Stimulated activated naive CD8-positive, alpha-beta T cell treated with anti-CD3 and anti-CD28 coated beads, Interleukin-15, Interleukin-2, amounts not matched to agents 100 U/mL and 50 U/mL, for 24 hours (primary cell): ENCODE data around the gene ELL.

ENCODE experiments used
- ATAC-seq: fragments of 150-1000 bp; cut with Tn5 transposase; one replicate; pipeline ENCODE4 v1.10.0; 2021
- DNase-seq: peaks from one replicate; pipeline ENCODE4 v3.0.0; 2021

The ELL gene

DNA sequence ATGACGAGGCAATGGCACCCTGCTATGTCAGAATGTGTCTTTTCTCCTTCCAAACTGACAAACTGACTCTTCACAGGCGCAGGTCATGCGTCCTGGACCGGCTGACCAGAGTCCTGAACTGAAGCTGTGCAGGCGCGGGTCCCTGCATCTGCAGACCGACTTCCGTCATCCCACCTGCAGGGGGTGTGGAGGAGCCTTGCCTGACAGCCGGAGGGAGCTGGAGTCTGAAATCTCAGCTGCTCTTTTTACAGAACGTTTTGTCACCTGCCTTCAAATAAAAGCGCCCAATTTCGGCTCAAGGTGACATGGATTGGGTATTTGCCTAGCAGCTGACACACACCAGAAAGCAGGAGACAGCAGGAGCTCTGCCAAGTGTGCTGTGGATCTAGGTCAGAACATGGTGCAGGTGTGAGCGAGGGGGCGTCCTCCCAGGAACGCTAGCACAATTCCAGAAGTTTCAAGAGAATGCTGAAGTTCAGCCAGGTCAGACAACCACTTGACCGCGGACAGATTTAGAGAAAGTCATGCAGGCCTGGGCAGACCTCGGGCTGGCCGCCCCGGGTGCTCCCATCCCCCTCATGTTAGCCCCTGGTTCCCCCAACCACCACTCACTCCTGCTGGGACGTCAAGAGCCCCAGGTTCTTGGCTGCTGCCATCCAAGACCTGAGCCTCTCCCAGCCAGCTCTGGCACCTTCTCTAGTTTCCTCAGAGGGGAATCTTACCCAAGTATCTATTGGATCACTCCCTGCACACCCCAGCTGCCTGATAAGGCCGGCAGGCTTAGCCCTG is 32.8 kb downstream of the ELL start:
- DNase-seq = no peak
- ATAC-seq = no peak

DNA sequence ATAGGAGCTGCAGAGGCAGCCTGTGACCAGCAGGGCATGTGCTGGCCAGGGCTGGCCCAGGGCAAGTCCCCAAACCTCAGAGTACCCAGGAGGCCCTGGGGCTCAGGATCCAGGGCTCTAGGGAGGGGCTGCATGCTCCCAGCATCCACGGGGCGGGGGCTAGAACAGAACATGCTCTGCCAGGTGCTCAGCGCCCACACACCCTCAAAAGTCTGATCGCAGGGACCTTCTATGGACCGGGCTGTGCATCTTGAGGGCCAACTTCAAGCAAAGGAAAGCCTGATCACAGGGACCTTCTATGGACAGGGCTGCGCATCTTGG is 33.5 kb downstream of the ELL start:
- ATAC-seq (peak; percentile 24), DNase-seq (no peak)

DNA sequence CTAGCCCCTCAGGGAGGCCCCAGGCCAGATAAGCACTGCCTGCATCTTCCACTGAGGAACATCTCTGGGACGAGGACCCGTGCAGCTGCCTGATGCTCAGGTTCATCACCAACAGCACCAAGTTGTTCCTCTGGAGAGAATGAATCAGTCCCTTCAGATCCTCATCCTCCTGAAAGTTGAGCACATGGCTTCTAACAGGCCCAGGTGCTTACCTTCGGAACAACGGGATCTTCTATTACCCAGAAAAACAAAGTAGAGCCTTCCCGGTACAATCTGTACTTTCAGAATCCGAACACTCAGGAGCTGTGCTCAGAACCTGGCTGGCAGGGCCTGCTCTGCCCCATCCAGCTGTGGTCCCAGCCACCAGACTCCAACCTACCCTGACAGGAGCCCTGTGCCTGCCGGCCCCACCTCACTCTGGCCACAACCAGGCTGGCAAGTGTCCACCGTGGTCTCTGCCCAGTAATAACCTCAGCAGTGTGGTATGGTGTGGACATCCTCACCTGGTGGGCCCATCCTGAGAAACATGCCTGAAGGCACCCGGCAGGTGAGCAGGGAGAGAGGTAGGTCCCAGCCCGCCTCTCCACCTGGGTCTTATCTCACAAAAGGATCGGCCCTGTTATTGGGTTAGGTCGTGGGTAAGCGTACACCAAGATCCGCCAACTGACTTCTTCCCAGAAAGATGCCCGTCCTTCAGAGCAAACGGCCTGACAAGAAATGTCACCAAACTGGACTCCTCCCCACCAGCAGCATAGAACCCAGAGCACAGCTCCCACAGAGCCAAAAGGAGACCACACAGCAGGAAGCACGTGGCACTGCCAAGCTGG is 34.1 kb downstream of the ELL start:
- ATAC-seq (no peak), DNase-seq (no peak)

DNA sequence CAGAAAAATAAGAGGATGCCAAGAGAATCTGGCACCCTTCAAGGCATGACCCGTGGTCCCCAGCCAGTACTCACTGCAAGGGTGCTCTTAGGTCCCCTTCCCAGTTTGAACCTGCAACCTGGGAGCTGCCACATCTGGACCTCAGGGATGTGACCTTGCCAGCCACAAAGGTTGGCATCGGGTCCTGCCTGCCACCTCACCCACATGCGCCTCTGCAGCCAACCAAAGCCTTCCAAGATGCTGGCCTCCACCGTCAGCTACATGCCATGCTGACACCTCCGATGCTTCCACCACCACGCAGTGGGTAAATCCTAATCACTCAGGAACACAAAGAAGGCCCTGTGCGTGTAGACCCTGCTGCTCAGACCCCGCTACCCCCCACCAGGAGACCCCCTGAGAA is 35.1 kb downstream of the ELL start:
- no peak for ATAC-seq
- no peak for DNase-seq

DNA sequence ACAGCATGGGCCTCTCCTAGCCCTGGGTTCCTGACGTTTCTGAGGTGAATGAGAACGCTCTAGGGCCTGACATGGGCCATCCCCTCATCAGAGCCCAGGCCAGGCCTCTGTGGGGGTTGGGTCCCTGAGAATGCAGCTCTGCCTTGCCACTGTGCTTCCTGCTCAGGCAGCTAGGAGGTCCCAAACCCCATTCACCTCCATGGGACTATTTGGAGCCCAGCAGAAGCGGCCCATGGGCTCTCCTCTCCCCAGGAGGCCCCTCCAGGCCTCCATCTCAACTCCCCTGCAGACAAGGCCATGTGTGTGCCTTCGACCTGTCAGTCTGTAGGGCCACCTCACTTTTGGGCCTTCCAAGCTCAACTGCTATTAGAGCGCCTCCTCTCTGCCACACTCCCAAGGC is 36.9 kb downstream of the ELL start:
- ATAC-seq = no peak
- DNase-seq = no peak

DNA sequence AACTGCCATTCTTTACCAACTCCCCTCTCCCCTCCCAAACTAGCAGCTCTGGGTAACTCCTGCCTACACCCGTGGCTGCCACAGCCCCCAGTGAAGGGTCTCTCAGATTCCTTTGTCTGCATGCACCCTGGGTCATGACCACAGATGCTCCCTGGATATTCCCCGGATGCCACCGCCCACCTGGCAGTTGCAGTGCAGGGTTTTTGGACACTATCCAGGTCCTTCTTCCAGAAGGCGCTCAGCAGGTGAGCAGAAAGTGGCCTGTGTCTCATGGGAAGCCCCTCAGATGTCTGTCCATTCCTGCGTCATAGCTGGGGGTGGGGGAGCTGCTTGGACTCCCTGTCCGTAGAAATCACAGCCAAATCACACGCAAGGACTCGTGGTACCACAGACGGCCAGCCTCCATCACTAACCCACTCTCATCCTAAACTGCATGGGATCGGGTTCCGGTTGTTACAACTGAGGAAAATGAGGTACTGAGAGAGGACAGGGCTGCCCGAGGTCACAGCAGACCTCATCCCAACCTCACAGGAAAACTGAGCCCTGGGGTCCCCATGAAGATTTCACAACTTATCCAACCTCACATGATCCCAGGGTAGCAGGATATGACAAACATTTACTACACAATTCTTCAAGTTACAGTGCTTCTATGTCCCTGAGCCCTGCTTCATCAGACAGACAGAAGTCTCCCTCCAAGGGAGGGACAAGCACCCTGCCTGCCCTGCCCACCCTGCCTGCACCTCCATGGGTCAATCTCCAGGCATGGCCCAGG is 38.6 kb downstream of the ELL start:
- ATAC-seq (no peak), DNase-seq (no peak)

DNA sequence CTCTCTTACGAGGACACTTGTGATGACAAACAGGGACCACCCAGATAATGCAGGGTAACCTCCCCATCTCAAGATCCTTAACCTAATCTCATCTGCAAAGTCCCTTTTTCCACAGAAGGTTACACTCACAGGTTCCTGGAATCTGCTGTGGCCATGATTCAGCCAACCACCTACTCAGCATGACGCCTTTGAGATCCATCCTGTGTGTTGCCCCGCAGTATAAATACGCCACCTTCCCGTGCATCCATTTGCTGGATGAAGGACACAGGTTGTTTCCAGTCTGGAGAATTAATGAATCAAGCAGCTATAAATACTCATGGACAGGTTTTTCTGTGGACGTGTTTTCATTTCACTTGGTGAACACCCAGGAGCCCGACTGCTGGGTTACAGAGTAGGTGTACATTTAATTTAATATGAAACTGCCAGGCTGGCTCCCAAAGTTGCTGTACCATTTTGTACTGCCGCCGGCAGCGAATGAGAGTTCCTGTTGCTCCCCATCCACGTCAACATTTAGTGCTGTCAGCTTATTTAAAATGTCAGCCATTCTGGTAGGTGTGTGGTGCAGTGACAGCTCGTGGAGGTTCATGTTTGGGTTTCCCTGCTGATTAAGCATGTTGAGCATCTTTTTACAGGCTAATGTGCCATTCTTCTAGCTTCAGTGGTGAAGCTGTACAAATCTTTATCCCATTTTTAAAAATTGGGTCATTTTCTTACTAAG is 40.2 kb downstream of the ELL start:
- ATAC-seq (peak; percentile 40), DNase-seq (peak; percentile 48)

DNA sequence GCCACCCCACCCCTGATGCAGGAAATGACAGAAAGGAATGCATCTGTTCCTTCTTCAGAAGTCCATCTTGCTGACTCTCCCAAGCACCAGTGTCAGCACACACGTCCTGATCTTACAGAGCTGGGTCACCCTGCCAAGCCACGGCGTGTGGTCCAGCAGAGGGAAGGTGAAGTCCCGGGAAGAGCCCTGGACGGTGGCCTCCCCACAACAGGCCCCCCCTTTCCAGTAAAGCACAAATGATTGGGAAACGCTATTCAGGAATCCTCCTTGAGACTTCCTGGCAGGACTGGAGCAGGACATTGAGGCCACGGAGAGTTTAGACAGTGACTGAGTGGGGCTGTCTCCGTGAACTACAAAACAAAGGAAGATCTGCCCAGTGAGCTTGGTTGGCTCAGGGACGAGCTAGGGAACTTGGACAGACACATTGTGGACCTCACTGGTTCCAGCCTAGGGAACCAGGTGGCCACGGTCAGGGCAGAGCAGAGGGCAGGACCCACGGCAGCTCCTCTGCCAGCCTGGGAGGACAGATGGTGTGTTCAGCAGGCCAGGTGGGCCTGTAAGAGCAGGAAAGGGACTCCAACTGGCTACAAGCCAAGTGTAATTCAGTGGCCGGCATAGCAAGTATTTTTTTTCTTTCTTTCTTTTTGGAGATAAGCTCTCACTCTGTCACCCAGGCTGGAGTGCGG is 41.7 kb downstream of the ELL start:
- no peak for ATAC-seq

DNA sequence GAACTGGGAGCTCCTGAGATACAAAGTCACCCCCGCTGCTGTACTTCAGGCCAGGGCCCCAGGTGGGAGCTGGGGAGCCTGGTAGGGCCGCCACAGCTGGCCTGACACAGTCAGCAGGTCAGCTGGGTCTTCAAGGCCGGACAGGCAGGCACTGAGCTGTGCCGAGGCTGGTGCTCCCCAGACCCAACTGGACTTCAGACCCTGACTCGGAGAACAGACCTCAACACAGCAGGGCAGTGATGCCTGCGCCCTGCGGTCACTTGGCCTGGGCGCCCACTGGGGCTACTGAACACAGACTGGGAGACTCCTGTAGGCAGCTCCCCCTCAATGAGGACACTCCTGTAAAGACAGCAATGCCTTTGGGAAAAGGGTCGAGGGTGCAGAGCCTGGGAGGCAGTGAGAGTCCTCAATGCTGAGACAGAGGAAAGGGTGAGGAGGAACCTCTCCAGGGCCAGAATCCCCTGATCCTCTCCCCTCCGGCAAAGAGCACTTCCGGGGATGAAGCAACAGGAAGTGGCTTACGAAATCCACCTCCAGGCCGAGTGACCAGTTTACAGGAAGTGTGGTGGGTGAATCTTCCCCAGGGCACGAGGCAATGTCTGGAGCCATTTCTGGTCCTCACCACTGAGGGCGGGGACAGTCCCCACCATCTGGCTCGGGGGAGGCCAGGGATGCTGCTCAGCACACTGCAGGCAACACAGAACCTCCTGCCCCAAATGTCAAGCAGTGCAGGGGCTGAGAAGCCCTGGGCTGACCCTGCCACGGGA is 43.1 kb downstream of the ELL start:
- peak; percentile 96 for ATAC-seq
- DNase-seq = peak; percentile 86

More for the DNA sequence above, 41.7 kb downstream of the ELL start:
- no peak for DNase-seq

DNA sequence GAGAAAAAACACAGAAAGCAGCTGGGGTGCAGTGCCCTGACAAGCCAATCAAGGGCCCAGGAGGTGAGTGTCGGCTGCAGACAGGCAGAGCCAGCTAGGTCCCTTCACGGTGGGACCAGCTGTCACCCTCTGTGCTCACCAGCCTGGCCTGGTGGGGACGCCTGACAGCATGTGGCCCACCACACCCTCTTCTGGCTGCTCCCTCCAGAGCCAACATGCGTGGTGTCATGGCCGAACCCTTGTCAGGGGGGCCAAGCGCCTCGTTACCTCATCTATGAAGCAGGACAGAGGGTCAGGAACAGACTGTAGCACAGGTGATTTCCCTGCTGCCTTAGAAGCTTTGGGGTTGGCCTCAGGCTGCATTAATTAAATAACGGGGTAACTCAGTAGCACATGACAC is 43.9 kb downstream of the ELL start:
- ATAC-seq (no peak), DNase-seq (no peak)

DNA sequence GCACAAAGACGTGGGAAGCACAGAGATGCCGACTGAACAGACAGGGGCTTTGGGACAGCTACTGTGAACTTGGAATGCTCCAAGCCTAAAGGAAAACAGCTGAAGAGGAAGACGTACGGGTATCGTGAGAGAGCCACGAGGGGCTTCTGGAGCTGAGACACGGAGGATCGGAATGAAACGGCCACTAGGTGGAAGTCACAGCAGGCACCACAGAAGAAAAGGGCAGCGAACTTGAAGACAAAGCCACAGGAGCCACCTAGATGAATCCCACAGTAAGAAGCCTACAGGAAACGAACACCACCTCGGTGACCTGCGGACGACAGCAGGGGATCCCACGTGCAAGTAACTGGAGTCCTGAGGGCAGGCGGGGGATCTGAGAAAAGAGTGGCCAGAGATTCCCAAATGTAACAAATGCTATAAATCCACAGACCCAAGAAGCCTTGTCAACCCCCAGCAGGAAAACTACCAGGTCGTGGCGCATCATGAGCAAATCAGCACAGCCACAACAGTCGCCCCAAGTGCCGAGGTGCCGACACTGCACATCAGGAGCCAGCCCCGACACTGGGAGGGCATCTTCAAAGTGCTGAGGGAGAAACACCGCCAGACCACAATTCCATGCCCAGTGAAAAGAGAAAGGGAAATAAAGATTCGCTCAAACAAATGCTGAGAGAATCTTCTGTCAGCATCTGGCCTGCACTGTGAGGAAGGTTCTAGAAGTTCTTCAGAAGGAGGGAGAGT is 44.7 kb downstream of the ELL start:
- no peak for DNase-seq
- no peak for ATAC-seq

DNA sequence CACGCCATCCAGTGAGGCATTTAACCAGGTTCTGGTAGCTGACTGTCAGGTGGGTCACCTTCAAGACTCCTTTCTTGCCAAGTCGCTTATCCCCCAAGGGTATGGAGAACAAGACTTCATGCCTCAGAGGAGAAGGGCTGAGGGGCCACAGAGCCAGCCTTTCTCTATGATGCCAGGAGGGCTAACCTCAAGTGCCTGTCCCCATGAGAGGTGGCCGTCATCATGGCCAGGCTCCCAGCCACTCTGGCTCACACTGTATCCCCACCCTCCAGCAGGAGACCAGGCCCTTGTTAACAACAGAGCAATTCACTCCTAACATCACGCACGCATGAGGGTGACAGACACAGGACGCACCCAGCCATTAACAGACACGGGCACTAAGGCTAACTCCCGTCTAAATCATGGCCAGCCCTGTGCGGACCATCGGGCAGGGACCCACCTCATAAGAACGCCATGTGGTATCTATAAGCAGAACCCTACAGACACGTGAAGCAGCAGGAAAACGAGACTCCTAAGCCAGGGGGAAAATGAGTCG is 45.3 kb downstream of the ELL start:
- no peak for DNase-seq
- no peak for ATAC-seq

DNA sequence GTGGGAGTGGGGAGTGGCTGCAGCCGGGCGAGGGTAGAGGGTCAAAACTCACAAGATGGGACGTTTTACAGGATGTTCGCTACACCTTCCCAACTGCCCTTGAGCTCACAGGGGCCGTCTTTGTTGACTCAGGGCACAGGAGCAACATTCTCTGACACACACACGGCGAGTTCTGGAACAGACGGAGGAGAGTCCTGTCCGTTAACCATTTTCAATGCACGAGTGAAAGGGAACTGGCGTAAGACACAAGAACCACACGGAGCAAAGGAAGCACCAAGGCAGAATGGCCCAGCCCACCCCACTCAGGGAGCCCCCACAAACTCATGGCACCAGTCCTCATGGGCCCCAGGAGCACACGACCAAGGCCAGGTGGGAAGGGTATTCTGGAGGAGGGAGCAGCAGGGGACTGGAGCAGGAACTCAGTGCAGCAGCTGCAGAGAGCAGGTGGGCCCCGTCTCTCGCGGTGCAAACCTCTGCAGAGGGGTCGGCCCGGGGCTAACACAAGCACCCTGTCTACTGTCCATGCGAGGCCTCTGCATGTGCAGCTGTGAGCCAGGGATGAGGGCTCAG is 46.0 kb downstream of the ELL start:
- no peak for ATAC-seq
- no peak for DNase-seq

DNA sequence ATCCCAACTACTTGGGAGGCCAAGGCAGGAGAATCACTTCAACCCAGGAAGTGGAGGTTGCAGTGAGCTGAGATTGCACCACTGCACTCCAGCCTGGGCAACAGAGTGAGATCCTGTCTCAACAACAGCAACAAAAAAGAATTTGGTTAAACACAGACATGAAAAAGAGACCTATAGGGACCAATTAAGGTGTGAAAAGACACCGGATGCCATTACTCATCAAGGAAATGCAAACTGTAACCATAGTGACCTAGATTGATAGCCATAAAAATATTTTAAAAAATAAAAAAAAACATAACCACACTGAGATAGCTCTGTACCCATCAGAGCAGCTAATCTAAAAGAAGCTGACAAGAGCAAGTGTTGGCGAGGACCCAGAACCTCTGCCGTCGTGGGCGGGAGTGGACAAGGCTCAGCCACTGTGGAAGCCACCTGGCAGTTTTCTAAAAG is 46.8 kb downstream of the ELL start:
- DNase-seq (no peak), ATAC-seq (peak; percentile 6)

DNA sequence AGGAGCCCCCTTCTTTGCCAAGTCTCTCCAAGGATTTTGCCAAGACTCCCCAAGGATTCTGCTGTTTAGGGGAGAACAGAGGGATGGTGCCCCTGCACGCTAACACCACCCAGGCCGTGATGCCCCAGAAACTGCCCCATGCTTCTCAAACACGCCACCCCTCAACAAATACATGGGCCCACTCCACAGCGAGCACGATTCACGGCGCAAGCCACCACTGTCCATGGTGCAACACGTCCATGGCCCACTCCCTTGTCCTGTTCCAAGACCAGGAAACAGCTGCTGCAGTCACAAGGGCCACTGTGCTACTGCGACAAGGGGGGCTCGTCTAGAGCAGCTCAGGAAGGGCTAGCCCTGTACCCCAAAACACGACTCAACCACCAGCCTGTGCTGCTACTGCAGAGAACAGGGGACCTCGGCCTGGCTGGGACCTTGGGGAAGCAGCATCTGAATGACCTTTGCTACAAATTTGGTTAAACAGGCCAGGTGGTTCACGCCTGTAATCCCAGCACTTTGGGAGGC is 47.4 kb downstream of the ELL start:
- ATAC-seq (no peak), DNase-seq (no peak)

DNA sequence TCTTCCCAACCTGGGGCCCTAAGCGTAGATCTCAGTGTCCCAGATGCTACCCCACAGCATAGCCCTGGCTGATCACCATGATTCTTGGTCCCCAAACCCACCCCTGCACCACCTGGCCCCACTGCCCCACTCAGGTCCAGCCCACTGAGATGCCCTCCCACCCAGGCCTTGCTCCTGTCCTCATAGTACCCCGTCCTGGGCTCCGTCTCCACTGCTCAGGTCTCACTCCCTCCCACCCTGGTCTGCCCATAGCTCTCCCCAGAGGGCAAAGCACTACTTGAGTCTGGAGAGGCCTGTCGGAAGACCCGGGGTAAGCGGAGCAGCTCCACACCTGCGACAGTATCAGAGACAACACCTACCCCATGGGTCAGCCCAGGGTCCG is 48.2 kb downstream of the ELL start:
- no peak for DNase-seq
- ATAC-seq = no peak

DNA sequence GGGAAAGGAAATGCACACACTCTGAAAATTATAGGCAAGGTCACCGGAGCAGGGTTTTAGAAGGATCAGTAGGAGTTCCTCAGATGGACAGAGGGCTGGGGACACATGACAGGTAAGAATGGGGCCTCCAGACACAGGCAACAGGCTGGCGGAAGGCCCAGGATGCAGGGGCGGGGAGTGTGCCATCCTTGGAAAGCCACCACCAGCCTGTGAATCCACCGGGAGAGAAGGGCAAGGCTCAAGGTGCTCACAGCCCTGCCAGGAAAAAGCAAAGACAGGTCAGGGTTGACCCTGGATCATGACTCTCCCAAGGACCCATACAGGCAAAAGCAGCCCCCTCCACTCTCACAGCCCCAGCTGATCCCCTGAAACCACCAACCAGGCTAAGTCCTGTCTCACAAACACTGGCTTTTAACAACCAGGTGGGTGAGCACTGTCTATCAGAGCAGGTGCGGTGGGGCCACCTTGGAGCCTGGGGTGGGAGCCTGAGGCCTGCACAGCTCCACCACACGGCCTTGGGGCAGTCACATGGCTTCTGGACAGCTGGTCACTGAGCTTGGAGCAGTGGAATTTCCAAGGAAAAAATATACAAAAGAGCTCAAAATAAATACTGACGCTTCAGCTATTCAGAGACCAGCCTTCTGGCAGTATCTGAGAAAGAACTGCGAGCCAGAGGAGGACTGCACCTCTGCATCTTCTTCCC is 48.7 kb downstream of the ELL start:
- ATAC-seq (no peak), DNase-seq (no peak)

DNA sequence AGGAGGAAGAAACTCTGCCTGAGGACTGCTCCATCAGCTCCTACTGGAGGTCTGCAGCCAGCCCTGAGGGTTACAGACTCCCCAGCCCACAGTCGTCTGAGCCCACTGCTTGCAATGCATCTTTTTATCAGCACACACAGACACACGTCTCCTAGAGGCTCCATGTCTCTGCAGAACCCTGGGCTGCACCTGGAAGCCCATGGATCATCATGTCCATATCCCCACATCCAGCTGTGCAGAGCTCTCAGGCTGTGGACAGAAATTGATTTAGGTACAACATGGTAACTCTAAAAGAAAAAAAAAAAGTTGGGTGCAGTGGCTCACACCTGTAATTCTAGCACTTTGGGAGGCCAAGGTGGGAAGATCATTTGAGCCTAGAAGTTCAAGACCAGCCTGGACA is 51.1 kb downstream of the ELL start:
- no peak for DNase-seq

More for the DNA sequence above, 51.1 kb downstream of the ELL start:
- ATAC-seq = no peak
